ENCODE results near the gene KRT13. TPM values are rescaled to one million over a fixed set of nuclear protein-coding genes. Genes with fewer than 3 reads are reported as not detected.

Gene KRT13
- total RNA-seq, 1 donor from 2014 or later, result 0.62 TPM

- intact Hi-C loops (cut with DNase I), result no loop called here
Observed at GRCh38 chr17:41504246-41504977, 1.0 kb downstream of the KRT13 start.

GRCh38 chr17:41503202-41503601, 2.2 kb downstream of the KRT13 start:
- ATAC-seq, result no peak
- no peak for DNase-seq (ENCODE audit: low spot score)
- intact Hi-C loops (cut with DNase I), result no loop called here

More at GRCh38 chr17:41504246-41504977, 1.0 kb downstream of the KRT13 start:
- DNase-seq (ENCODE audit: low spot score), result no peak
- ATAC-seq, result no peak

- intact Hi-C loops (cut with DNase I), result no loop called here
- ATAC-seq, result no peak
- DNase-seq (ENCODE audit: low spot score), result no peak
Observed at GRCh38 chr17:41500131-41500911, 5.1 kb downstream of the KRT13 start.

GRCh38 chr17:41499714-41500113, 5.7 kb downstream of the KRT13 start:
- intact Hi-C loops (cut with DNase I), result no loop called here
- ATAC-seq, result no peak
- no peak for DNase-seq (ENCODE audit: low spot score)

GRCh38 chr17:41498276-41498675, 7.1 kb downstream of the KRT13 start:
- DNase-seq (ENCODE audit: low spot score), result no peak
- ATAC-seq, result no peak
- intact Hi-C loops (cut with DNase I), result no loop called here

GRCh38 chr17:41496803-41497484, 8.5 kb downstream of the KRT13 start:
- intact Hi-C loops (cut with DNase I), result no loop called here
- ATAC-seq, result peak; percentile 58
- DNase-seq (ENCODE audit: low spot score), result no peak

GRCh38 chr17:41494524-41494923, 10.9 kb downstream of the KRT13 start:
- intact Hi-C loops (cut with DNase I), result no loop called here
- ATAC-seq, result no peak

GRCh38 chr17:41492771-41493170, 12.6 kb downstream of the KRT13 start:
- intact Hi-C loops (cut with DNase I), result no loop called here
- ATAC-seq, result peak; percentile 62

More at GRCh38 chr17:41494524-41494923, 10.9 kb downstream of the KRT13 start:
- DNase-seq (ENCODE audit: low spot score), result no peak

GRCh38 chr17:41492351-41492750, 13.1 kb downstream of the KRT13 start:
- no peak for DNase-seq (ENCODE audit: low spot score)

More at GRCh38 chr17:41492771-41493170, 12.6 kb downstream of the KRT13 start:
- peak; percentile 81 for DNase-seq (ENCODE audit: low spot score)

GRCh38 chr17:41491476-41491875, 13.9 kb downstream of the KRT13 start:
- intact Hi-C loops (cut with DNase I), result no loop called here
- no peak for DNase-seq (ENCODE audit: low spot score)
- ATAC-seq, result no peak

More at GRCh38 chr17:41492351-41492750, 13.1 kb downstream of the KRT13 start:
- intact Hi-C loops (cut with DNase I), result no loop called here
- ATAC-seq, result peak; percentile 94

- intact Hi-C loops (cut with DNase I), result loop anchor here (1.0 kb wide), 1 partner anchor 41 kb away; no protein-coding TSS in a partner anchor
- DNase-seq (ENCODE audit: low spot score) (no peak), ATAC-seq (no peak)
Observed at GRCh38 chr17:41490000-41490990, 15.1 kb downstream of the KRT13 start.

- no peak for DNase-seq (ENCODE audit: low spot score)
- ATAC-seq, result no peak
- intact Hi-C loops (cut with DNase I), result no loop called here
Observed at GRCh38 chr17:41489531-41489930, 15.9 kb downstream of the KRT13 start, which contains the start of gene KRT36. KRT36 (minus strand) TSS chr17:41489910; CDS start chr17:41489864, 46 bp downstream.

GRCh38 chr17:41486809-41487530, 18.4 kb downstream of the KRT13 start:
- intact Hi-C loops (cut with DNase I), result no loop called here
- DNase-seq (ENCODE audit: low spot score), result no peak
- ATAC-seq, result no peak

- intact Hi-C loops (cut with DNase I), result no loop called here
- no peak for DNase-seq (ENCODE audit: low spot score)
- ATAC-seq, result no peak
Observed at GRCh38 chr17:41486316-41486715, 19.1 kb downstream of the KRT13 start.

- DNase-seq (ENCODE audit: low spot score) (no peak), ATAC-seq (no peak)
- intact Hi-C loops (cut with DNase I), result no loop called here
Observed at GRCh38 chr17:41484920-41485904, 20.2 kb downstream of the KRT13 start.

- no peak for DNase-seq (ENCODE audit: low spot score)
Observed at GRCh38 chr17:41483991-41484826, 21.2 kb downstream of the KRT13 start.

More at GRCh38 chr17:41483991-41484826, 21.2 kb downstream of the KRT13 start:
- intact Hi-C loops (cut with DNase I), result no loop called here
- ATAC-seq, result no peak

Data from sciatic nerve (tissue), 2 donors.